Activated naive CD4-positive, alpha-beta T cell treated with anti-CD3 and anti-CD28 coated beads, Interleukin-2, amount 50 U/mL, for 72 hours (primary cell): ENCODE results near the gene ERN2. TPM values are rescaled to one million over a fixed set of nuclear protein-coding genes. Genes with fewer than 3 reads are reported as not detected.
"Not testable (repeated sequence)": the region's sequence is repeated elsewhere in the genome, so short reads cannot be mapped to it uniquely, and the experiment has no call there.

ENCODE experiments used
- ATAC-seq, 2 donors: fragments of 150-1000 bp; cut with Tn5 transposase; 2 replicates each; pipeline ENCODE4 v1.10.0; 2021; ENCODE audit warnings: mild to moderate bottlenecking in 2 of 2, moderate library complexity in 2 of 2
- DNase-seq, 2 donors: peaks; one replicate each; pipeline ENCODE4 v3.0.0; 2021 to 2022; ENCODE audit warnings: low spot score in 2 of 2
- H3K27ac Mint-ChIP-seq, 2 donors: one replicate each; pipeline ENCODE4 v1.8.0; 2022; ENCODE audit warnings: mild to moderate bottlenecking in 2 of 2, mixed read lengths in 2 of 2
- H3K36me3 Mint-ChIP-seq, 2 donors: one replicate each; pipeline ENCODE4 v1.8.0; 2022; ENCODE audit warnings: mixed read lengths in 2 of 2
- H3K9me3 Mint-ChIP-seq, 2 donors: one replicate each; pipeline ENCODE4 v1.8.0; 2022; ENCODE audit warnings: mixed read lengths in 2 of 2
- total RNA-seq, 2 donors: library from RNA; stranded (reverse); gene quantifications; one replicate each; pipeline ENCODE4 v1.2.3, GENCODE V29; 2022

Gene ERN2
- total RNA-seq: not detected

DNA sequence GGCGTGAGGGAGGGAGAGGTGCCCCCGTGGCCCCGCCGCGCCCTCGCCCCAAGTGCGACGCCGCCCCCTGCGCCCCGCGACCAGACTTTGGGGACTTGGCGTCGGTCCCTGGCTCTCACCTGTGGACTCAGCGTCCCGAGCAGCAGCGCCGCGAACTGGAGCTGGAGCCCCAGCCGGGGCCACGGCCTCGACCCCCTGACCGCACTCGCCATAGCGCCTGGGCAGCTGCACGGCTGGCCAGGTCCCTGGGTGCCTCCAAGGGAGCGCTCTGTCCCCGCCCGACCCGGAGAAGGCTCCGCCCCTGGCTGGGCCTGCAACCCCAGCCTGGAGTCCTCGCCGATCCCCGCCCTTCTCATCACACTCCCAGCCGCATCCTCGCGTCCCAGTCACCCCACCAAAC lies at the start of gene ERN2:
ERN2 (minus strand) TSS at position 247 of the 400 bp plus-strand sequence; CDS start at position 212, 35 bp downstream.
- no peak within 1 kb of the TSS for H3K27ac Mint-ChIP-seq
- ATAC-seq: no peak

DNA sequence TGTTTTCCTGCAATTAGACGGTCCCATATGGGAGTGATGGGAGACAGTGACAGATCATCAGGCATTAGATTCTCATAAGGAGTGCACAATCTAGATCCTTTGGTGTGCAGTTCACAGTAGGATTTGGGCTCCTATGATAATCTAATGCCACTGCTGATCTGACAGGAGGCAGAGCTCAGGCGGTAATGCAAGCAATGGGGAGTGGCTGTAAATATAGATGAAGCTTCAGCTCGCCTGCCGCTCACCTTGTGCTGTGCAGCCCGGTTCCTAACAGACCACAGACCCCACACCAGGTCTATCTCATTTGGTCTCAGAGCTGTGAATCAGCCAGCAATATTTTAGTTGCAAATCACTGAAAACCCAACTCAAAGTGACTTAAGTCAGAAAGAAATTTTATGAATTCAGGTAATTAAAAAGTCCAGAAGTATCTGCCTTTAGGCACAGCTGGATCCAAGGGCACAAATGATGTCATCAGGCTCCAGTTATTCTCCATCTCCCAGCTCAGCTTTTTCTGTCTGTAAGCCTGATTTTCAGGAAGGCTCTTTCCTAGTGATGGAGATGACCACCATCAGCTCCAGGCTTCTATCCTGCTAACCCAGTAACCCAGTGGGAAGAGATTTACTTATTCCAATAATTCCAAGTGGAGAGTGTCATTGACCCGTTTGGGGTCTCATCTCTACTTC lies 45.1 kb upstream of the ERN2 start:
- Mint-ChIP-seq H3K9me3 (no peaks in the 10 kb centered on the region), H3K36me3 (no peaks in the 10 kb centered on the region), H3K27ac (no peak overlapping the region)
- DNase-seq (no peak), ATAC-seq (no peak)

More for the DNA sequence above, at the start of gene ERN2:
- no peak for DNase-seq
- H3K36me3 Mint-ChIP-seq: peaks cover 11 to 17% of the 10 kb centered on the region in 2 donors
- H3K9me3 Mint-ChIP-seq: peaks cover 4 to 10% of the 10 kb centered on the region in 2 donors

DNA sequence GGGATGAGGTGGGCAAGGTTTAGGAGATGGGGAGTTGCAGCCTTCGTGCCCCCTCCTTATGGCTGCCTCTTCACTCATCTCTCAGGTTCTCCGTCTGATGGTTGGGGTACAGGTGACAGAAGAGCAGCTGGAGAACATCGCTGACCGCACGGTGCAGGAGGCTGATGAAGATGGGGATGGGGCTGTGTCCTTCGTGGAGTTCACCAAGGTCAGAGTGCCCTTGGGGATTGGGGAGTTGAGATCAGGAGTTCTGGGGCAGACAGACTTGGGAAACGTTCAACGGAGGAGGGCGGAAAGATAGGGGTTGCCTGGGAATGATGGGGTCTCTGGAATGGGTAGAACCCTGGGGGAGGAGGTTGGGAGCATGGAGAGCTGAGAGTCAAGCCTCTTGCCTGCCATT lies 44.1 kb upstream of the ERN2 start:
- no peak for ATAC-seq
- Mint-ChIP-seq H3K36me3 (no peaks in the 10 kb centered on the region), H3K27ac (no peak overlapping the region), H3K9me3 (no peaks in the 10 kb centered on the region)
- DNase-seq: no peak

DNA sequence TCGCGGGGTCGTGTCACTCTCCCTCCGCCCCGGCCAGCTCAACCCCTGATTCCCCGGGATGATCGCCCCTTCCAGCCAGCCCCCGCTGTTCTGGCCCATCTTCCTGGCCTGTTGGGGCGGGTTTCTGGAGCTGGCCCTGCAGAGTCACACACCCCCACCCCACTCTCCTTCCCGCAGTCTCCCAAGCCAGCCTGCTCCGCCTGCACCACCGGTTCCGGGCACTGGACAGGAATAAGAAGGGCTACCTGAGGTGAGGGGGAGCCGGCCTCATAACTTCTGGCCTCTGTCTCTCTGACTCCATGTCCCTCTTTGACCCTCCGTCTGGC lies 42.4 kb upstream of the ERN2 start:
- ATAC-seq (no peak), DNase-seq (no peak)
- no peak overlapping the region for H3K27ac Mint-ChIP-seq
- H3K36me3 Mint-ChIP-seq: no peaks in the 10 kb centered on the region
- no peaks in the 10 kb centered on the region for H3K9me3 Mint-ChIP-seq

DNA sequence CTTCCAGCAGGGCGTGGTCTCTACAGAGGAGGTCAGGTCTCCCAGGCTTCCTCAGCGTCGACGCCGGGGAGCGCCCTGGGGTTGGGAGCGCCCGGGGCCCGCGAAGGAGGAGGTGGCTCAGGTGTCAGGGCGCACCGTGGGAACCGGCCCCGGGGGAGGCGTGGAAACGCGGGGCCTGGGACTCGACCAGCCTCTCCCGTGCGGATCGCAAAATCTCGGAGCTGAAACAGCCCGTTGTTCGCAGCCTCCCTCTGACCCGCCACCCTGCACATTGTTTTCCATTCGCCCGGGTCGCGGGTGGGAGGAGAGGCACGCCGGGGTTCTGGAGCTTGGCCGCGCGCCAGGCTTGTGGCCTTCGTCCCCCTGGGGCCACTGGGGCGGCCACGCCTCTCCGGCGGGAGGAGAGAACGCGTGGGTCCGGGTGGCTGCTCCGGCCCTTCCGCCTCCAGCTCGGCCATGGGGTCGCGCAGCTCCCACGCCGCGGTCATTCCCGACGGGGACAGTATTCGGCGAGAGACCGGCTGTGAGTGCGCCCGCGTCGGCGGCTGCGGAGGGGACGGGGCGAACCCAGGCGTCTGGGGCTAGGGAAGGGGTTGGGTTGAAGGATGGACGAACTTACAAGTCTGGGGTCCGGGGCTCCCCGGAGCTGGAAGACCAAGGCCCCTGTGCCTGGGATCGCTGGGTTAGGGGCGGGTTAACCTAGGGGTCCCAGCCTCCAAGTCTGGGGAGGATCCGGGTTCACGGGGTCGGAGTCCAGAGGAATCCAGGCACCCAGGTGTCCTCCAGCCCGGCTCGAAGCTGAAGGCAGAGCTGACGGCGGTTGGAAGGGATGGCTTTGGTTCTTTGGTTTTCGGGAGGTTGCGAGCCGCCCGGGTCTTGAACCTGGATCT lies 41.8 kb upstream of the ERN2 start, which contains the start of gene CHP2:
CHP2 (plus strand) TSS at position 433 of the 890 bp plus-strand sequence; CDS start at position 457, 24 bp downstream.
- Mint-ChIP-seq H3K9me3 (no peaks in the 10 kb centered on the region), H3K36me3 (no peaks in the 10 kb centered on the region), H3K27ac (no peak within 1 kb of the TSS)
- ATAC-seq: no peak
- no peak for DNase-seq

DNA sequence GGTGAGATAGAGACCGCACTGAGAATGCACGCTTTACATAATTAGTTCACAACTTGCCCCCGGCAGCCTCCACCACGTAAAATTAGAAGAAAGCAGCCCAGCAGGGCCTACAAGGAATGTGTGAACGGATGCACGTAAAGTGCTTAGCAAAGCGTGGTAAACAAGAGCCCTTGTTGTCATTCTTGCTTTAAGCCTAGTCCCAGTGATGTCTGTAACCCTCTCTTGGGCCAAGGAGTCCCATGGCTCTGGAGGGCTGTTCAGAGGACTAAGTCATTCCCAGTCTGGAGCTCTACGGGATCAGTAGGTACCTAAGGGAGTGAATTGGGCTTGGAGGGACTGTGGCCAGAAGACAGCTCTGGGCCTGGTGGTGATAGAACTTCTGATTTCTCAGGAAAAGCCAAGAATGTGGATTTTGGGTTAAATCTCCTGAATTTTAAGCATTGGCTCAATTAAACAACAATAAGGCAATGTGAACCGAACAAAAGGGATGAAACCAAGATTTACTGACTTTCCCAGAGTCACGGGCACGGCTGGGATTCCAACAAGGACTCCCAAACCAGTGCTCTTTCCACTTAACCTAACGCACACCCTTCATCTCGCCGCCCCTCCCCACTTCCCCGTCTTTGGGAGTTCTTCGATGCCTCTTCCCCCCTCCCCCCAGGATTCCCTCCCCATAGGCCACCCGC lies 41.0 kb upstream of the ERN2 start:
- Mint-ChIP-seq H3K9me3 (no peaks in the 10 kb centered on the region), H3K27ac (no peak overlapping the region)
- no peak for ATAC-seq

DNA sequence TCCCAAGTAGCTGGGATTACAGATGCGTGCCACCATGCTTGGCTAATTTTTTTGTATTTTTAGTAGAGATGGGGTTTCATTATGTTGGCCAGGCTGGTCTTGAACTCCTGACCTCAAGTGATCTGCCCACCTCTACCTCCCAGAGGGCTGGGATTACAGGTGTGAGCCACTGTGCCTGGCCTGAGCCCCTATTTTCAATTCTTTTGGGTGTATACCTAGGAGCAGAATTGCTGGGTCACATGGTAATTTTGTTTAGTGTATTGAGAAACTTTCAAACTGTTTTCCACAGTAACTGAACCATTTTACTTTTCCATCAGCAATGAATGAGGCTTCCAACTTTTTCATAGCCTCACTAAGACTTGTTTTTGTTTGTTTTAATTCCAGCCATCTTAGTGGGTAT lies 38.0 kb upstream of the ERN2 start:
- not testable (repeated sequence) for H3K27ac Mint-ChIP-seq, H3K9me3 Mint-ChIP-seq

More for the DNA sequence above, 41.0 kb upstream of the ERN2 start:
- DNase-seq: no peak
- H3K36me3 Mint-ChIP-seq: no peaks in the 10 kb centered on the region

DNA sequence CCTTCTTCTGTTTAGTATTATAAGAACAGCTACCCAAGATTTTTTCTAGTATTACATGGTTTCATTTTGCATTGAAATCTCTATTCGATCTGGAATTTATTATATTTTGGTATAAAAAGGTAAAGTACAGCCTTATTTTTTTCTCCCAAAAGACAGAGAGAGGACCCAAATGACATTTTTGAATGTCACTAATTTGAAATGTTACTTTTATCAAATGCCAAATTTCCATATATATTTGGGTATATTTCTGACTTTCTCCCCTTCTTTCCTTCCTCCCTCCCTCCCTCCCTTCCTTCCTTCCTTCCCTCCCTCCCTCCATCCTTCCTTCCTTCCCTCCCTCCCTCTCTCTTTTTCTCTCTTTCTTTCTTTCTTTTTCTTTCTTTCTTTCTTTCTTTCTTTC lies 35.6 kb upstream of the ERN2 start:
- Mint-ChIP-seq H3K36me3 (peaks cover 0 to 5% of the 10 kb centered on the region in 2 donors), H3K9me3 (peaks cover 0 to 4% of the 10 kb centered on the region in 2 donors), H3K27ac (no peak overlapping the region)
- no peak for DNase-seq
- ATAC-seq: no peak

More for the DNA sequence above, 38.0 kb upstream of the ERN2 start:
- not testable (repeated sequence) for ATAC-seq, H3K36me3 Mint-ChIP-seq, DNase-seq

DNA sequence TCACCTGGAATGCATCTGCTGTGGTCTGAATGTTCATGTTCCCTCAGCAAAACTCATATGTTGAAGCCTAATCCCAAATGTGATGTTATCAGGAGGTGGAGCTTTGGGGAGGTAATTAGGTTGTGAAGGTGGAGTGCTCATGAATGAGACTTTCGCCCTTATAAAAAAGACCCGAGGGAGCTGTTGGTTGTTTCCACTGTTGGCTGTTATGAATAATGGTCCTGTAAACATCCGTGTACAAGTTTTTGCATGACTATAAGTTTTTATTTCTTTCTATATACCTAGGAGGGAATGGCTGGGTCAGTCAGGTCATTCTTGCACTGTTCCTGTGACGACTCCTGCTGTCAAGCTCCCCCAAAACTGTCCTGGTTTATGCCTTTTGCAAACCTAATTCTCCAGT lies 32.2 kb upstream of the ERN2 start:
- H3K9me3 Mint-ChIP-seq: peaks cover 0 to 4% of the 10 kb centered on the region in 2 donors
- DNase-seq: no peak
- H3K27ac Mint-ChIP-seq: no peak overlapping the region
- no peak for ATAC-seq
- H3K36me3 Mint-ChIP-seq: peaks cover 0 to 5% of the 10 kb centered on the region in 2 donors

DNA sequence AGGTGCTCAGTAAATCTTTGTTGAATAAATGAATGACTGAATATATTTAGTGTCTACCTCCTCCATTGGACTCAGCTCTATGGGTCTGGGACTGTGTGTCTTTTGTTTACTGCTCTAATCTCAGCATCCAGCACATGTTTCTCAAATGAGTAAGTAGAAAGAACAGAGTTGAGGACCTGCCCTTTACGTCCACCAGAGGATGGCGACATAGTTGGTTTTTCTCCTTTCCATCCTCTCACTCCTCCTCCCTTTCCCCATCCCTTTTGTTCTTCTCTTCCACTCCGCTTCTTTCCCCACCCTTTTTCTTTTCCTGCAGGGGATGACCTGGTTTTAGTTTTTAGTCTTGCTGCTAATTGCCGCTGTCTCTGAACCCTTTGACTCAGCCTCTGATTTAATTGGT lies 29.7 kb upstream of the ERN2 start:
- ATAC-seq: no peak
- Mint-ChIP-seq H3K36me3 (peaks cover 0 to 5% of the 10 kb centered on the region in 2 donors), H3K27ac (no peak overlapping the region), H3K9me3 (peaks cover 0 to 4% of the 10 kb centered on the region in 2 donors)
- DNase-seq: no peak

DNA sequence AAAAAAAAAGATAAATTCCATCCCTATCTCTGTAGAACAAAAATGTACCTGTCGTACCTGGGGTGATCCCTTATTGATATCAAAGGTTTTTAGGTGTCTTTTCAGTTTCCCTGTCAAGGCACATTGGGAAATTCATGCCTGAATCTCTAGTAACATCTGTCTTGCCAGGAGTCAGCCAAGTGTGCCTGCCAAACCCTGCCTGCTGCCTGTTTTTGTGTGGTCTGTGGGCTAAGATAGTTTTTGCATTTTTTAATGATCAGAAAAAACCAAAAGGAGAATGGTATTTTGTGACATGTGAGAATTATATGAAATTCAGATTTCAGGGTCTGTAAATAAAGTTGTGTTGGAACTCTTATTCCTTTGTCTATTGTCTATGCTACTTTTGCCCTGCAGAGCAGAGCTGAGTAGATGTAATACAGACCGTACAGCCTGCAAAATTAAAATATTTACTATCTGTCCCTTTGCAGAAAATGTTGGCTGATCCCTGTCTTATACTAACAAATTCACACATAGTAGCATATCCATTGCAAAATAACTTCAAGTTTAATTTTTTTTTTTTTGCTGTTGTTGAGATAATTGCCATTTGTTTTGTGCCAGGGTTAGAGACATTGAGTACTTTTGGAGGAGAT lies 28.8 kb upstream of the ERN2 start:
- Mint-ChIP-seq H3K9me3 (peaks cover 0 to 4% of the 10 kb centered on the region in 2 donors), H3K36me3 (peaks cover 0 to 5% of the 10 kb centered on the region in 2 donors), H3K27ac (no peak overlapping the region)
- DNase-seq: no peak
- no peak for ATAC-seq

DNA sequence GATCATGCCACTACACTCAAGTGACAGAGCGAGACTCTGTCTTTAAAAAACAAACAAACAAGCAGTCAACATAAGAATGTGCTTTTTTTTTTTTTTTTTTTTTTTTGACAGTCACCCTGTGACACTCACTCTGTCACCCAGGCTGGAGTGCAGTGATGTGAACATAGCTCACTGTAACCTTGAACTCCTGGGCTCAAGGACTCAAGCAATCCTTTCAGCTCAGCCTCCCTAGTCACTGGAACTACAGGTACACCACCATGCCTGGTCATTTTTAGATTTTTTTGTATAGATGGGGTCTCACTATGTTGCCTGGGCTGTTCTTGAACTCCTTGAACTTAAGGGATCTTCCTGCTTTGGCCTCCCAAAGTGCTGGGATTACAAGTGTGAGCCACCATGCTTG lies 26.5 kb upstream of the ERN2 start:
- ATAC-seq: no peak
- DNase-seq: no peak
- no peak overlapping the region for H3K27ac Mint-ChIP-seq
- H3K36me3 Mint-ChIP-seq: no peaks in the 10 kb centered on the region
- H3K9me3 Mint-ChIP-seq: no peaks in the 10 kb centered on the region

DNA sequence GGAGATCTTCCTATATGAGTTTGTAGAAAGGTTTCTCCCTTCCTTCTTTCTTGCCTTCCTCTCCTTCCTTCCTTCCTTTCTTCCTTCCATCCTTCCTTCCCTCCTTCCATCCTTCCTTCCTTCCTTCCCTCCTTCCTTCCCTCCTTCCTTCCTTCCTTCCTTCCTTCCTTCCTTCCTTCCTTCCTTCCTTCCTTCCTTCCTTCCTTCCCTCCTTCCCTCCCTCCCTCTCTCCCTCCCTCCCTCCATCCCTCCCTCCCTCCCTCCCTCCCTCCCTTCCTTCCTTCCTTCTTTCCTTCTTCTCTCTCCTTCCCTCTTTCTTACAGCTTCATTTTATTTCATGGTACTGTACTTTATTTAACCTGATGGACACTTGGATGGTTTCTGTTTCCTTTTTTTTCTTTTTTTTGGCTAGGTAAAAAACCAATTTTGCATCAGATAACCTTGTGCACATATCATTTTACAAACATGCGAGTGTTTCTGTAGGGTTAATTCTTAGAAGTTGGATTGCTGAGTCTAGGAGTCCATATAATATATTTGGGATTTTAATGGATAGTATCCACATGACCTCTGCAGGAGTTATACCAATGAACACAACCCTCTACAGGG lies 24.5 kb upstream of the ERN2 start:
- not testable (repeated sequence) for DNase-seq, H3K9me3 Mint-ChIP-seq, ATAC-seq, H3K36me3 Mint-ChIP-seq, H3K27ac Mint-ChIP-seq

DNA sequence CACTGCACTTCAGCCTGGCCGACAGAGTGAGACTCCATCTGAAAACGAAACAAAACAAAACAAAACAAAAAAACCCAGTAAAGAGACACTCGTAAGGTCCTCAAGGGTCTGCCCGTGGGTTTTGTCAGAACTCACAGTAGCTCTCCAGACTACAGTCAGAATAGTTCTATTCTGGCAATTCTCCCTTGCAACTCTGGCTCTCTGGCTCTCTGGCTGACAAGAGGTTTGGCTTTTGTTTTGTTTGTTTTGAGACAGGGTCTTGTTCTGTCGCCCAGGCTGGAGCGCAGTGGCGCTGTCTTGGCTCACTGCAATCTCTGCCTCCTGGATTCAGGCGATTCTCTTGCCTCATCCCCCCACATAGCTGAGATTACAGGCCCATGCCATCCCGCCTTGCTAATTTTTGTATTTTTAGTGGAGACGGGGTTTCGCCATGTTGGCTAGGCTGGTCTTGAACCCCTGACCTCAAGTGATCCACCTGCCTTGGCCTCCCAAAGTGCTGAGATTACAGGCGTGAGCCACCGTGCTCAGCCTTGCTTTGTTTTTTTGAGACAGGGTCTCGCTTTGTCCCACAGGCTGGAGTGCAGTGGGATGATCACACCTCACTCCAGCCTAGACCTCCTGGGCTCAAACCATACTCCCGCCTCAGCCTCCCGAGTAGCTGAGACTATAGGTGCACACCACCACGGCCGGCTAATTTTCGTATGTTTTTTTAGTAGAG lies 21.3 kb upstream of the ERN2 start:
- ATAC-seq: peak in 1 of 2 donors; percentile 55
- Mint-ChIP-seq H3K9me3 (no peaks in the 10 kb centered on the region), H3K27ac (peak overlapping the region in 1 of 2 donors; percentile 44), H3K36me3 (no peaks in the 10 kb centered on the region)
- DNase-seq: no peak

DNA sequence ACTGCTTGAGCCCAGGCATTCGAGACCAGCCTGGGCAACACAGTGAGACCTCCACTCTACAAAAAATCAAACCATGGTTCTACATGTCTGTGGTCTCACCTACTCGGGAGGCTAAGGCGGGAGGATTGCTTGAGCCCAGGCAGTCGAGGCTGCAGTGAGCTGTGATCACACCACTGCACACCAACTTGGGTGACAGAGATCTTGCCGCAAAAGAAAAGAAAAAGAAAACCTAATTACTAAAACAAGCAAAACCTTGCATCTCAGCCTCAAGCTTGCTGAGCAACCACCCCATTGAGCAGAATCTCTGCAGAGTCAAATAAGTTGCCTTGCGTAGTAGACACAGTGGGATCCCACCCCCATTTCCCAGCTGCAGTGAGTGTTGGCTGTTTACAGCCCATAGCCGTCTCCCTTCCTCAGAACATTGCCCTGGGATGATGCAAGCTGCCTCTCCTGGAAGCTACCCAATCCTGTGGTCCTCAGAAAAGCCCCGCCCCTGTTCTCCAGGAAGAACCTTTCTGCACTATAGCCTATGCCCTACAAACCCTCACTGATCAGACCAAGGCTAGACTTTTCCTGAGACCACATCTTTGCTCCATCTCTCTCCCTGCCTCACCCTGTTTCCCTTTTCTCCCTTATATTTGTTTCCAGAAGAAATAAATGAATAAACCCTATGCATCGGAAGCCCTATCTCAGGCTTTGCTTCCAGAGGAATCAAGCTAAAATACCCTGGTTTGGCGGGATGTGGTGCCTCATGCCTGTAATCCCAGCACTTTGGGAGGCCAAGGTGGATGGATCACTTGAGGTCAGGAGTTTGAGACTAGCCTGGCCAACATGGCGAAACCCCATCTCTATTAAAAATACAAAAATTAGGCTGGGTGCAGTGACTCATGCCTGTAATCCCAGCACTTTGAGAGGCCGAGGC lies 16.7 kb upstream of the ERN2 start:
- Mint-ChIP-seq H3K36me3 (no peaks in the 10 kb centered on the region), H3K27ac (no peak overlapping the region), H3K9me3 (no peaks in the 10 kb centered on the region)
- ATAC-seq: no peak
- DNase-seq: no peak
